Measurements from ENCODE around the gene SLC25A46. TPM values are rescaled to one million over a fixed set of nuclear protein-coding genes. Genes with fewer than 3 reads are reported as not detected.
A peak's percentile ranks its signal among the peaks of the same experiment; 100 is the strongest.
"Not testable (repeated sequence)": the region's sequence is repeated elsewhere in the genome, so short reads cannot be mapped to it uniquely, and the experiment has no call there.

SLC25A46 gene
- total RNA-seq, result 76.1 and 78.8 TPM in 2 replicates

DNA sequence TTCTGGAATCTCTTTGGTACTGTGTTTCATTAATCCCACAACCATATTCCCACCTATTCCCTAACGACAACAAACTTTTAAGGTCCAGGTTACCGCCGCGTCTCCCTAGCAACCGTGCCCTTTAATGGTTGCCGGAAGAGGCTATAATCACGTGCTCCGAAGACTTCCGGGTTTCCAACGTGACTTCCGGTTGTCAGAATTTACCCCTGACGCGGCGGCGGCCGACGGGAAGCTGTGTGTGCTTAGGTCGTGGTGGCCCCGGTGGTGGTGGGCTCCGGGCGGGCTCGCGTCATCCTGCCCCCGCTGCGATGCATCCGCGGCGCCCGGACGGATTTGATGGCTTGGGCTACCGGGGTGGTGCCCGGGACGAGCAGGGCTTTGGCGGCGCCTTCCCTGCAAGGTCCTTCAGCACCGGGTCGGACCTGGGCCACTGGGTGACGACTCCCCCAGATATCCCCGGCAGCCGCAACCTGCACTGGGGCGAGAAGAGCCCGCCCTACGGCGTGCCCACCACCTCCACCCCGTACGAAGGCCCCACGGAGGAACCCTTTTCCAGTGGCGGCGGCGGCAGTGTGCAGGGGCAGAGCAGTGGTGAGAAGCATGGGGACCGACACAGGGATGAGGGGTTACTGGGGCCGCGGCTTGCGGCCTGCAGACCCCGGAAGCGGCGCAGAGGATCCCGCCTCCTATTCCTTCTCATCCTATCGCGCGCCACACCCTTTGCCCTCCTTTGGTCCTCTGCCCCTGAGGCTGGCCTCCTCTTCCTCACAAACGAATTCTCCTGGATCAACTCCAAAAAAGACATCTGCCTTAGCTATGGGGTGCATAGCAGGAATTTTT, at the start of gene SLC25A46:
Gene SLC25A46 (plus strand): TSS at position 196 of the 840 bp plus-strand sequence. CDS start 113 bp downstream, at position 309.
- peak; percentile 92 for DNase-seq

GRCh38 chr5:110690587-110690986, 48.2 kb upstream of the SLC25A46 start:
- DNase-seq, result not testable (repeated sequence)

DNA sequence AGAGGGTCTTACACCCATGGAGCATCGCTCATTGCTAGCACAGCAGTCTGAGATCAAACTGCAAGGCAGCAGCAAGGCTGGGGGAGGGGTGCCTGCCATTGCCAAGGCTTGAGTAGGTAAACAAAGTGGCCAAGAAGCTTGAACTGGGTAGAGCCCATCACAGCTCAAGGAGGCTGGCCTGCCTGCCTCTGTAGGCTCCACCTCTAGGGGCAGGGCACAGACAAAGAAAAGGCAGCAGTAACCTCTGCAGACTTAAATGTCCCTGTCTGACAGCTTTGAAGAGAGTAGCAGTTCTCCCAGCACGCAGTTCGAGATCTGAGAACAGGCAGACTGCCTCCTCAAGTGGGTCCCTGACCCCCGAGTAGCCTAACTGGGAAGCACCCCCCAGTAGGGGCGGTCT, 46.1 kb upstream of the SLC25A46 start:
- not testable (repeated sequence) for DNase-seq

GRCh38 chr5:110702300-110702699, 36.5 kb upstream of the SLC25A46 start:
- no peak for DNase-seq

DNA sequence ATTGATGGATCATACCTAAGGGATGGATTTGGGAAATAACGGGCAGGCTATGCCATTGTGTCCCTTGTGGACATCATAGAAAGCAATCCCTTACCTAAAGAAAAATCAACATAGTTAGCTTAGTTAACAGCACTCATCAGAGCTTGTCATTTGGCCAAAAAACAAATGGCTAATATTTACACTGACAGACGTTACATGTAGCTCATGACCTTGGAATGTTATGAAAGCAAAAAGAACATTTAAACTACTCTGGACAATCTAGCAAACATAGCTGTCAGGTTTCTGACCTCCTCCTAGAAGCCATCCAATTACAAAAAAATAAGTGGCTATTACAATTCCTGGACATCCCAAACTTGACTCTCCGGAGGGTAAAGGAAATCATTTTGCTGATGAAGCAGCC, 36.1 kb upstream of the SLC25A46 start:
- no peak for DNase-seq

DNA sequence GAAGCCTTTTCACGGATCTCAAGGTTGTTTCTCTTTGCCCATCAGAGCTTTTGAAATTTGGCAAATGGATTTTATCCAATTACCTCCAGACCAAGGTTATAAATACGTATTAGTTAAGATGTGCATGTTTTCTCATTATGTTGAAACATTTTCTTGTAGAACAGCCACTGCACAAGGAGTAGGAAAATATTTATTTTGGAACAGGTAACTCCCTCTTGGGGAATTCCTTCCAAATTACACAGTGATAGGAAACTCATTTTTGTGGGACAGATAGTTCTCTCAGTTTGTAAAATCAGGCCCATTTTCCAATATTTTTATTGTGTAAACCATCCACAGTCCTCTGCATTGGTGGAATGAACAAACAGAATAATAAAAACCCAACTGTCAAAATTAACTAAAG, 35.3 kb upstream of the SLC25A46 start:
- no peak for DNase-seq

- no peak for DNase-seq
Observed at GRCh38 chr5:110705349-110705748, 33.5 kb upstream of the SLC25A46 start.

DNA sequence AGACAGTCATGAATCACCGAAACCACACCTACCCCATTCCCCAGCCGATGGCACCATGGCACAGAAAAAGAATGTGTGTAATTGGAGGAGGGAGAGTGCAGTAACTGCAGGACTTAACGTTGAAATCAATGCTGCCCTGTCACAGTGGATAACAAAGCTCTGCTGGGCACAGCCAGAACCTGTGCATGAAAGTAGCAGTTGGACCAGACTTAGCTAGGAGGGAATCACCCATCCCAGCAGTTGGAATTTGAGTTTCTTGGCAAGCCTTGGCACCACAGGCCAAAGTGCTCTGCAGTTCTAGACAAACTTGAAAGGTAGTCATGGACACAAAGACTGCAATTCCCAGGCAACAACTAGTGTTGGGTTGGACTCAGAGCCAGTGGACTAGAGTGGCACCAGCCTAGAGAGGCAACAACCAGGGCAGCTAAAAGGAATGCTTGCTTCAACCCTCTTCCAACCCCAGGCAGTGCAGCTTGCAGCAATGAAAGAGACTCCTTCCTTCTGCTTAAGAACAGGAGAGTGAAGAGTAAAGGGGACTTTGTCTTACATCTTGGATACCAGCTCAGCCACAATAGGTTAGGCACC, 31.5 kb upstream of the SLC25A46 start:
- DNase-seq, result no peak

GRCh38 chr5:110716247-110717245, 22.3 kb upstream of the SLC25A46 start:
- no peak for DNase-seq

- DNase-seq, result no peak
Observed at GRCh38 chr5:110718311-110718710, 20.5 kb upstream of the SLC25A46 start.

GRCh38 chr5:110726249-110727024, 12.4 kb upstream of the SLC25A46 start, which contains the start of gene TMEM232:
Gene TMEM232 (minus strand): TSS chr5:110726671. CDS start chr5:110667352, 59,319 bp downstream.
- peak; percentile 91 for DNase-seq

DNA sequence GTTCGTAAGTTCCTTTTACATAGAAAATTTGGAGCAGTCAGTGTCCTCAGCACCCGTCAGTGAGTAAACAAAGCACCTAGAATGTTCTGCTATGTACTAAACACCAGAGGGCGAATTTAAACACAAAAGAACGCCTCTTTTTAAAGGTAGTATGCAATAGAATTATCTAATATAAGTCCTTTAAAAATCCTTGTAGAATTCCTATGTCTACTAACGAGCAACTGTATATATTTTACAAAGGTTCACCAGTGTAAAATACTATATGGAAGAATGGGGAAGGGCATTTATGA, 11.8 kb upstream of the SLC25A46 start:
- DNase-seq, result peak; percentile 32

DNA sequence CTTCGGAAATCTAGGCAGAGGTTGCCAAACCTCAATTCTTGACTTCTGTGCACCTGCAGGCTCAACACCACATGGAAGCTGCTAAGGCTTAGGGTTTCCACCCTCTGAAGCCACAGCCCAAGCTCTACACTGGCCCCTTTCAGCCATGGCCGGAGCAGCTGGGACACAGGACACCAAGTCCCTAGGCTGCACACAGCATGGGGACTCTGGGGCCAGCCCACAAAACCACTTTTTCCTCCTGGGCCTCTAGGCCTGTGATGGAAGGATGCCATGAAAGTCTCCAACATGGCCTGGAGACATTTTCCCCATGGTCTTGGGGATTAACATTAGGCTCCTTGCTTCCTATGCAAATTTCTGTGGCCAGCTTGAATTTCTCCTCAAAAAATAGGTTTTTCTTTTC, 7.3 kb upstream of the SLC25A46 start:
- DNase-seq, result not testable (repeated sequence)

- DNase-seq, result no peak
Observed at GRCh38 chr5:110734101-110734500, 4.7 kb upstream of the SLC25A46 start.

- DNase-seq, result no peak
Observed at GRCh38 chr5:110735556-110735955, 3.3 kb upstream of the SLC25A46 start.

- no peak for DNase-seq
Observed at GRCh38 chr5:110736753-110737152, 2.1 kb upstream of the SLC25A46 start.

DNA sequence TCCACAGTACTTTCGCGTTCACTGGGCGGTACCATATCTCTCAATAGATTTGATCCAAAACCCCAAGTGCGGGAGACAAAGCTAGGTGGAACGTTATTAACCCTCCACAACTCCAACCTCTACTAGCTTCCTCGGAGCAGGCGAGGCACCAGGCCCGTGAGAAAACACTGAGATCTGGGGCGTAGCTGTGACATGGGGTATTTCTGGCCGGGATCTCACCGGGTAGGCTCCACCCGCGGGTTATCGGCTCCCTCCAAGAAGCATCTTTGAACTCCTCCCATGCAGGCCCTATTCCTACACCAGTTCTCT, 350 bp upstream of the SLC25A46 start:
- no peak for DNase-seq

DNA sequence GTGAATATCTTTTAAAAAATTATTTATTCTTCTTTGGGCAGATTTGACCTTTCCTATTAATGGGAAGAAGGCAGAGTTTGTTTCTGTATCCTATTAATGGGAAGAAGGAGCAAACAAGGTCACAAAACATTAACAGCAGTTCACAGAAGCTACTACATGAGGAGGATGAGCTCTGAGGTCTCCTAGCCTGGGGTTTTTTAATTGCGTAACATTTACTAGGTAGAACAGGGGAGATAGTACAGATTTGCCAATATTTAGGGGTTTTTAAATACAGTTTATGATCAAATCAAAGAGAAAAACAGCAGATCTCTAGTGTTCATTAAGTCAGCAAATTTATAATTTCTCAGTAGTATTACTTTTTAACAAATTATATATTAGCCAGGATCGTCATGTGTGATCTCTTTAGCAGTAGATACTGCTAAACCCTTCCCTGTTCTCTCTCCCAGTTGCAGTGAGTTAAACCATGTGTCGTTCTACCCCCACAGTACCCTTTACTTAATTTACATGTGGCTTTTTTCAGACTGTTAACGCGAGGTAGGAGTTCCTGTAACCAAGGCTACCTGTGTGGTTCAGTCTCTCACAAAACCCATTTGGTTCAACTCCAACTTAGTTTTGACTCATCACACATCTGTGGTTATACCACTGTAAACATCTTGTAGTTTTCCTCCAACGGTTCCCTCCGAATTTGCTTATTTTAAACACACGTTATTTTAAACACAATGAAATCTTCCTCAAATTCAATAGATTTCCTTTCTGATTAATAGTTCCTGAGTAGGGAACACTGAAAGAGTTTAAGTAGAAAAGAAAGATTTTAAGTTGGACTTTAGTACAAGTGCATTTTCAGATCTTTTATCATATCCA, 13.3 kb downstream of the SLC25A46 start:
- DNase-seq, result peak; percentile 5

GRCh38 chr5:110752953-110753352, 14.1 kb downstream of the SLC25A46 start:
- DNase-seq, result no peak

GRCh38 chr5:110753600-110753999, 14.8 kb downstream of the SLC25A46 start:
- no peak for DNase-seq

DNA sequence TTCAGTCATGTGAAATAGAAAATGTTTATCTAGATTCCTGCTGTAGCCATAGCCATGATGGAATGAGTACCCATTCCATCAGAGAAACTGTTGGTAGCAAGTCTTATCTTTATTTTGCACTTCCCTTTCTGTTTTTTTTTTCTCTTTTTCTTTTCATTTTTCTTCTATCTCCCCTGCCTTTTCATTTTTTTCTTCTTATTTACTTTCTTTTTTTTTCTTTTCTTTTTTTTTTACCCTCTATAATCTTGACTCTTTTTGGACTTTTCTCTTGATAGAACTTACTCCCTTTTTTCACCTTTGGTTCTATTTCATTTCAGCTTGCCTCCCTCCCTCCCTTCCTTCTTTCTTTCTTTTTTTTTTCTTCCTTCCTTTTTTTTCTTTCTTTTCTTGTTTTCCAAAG, 15.4 kb downstream of the SLC25A46 start:
- DNase-seq, result no peak

Measured in dermis blood vessel endothelial cell (primary cell).